ENCODE measurements around the gene SLC6A9. TPM values are rescaled to one million over a fixed set of nuclear protein-coding genes. Genes with fewer than 3 reads are reported as not detected.

Gene SLC6A9
- total RNA-seq, 1 experiment from 2014 or later, result 30.1 TPM

DNA sequence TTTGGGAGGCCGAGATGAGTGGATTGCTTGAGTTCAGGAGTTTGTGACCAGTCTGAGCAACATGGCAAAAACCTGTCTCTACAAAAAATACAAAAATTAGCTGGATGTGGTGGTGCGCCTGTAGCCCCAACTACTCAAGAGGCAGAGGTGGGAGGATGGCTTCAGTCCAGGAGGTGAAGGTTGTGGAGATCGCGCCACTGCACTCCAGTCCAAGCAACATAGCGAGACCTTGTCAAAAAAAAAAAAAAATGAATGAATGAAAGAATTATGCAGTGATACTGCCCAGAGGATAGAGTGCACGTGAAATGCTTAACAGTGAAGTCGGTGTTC, 61.9 kb downstream of the SLC6A9 start:
- no peaks in the 10 kb centered on the region for H4K20me1 ChIP-seq (ENCODE audit: control insufficient read depth, insufficient read depth, insufficient read length)
- no peak overlapping the region for H3K14ac ChIP-seq (ENCODE audit: insufficient read depth, low read length)
- no CpG with 5 or more reads among the region's 7 CpGs for WGBS (ENCODE audit: extremely low coverage, insufficient read length, low lambda C conversion rate)
- no peak overlapping the region for H2BK20ac ChIP-seq (ENCODE audit: low read depth, low read length, poor library complexity, severe bottlenecking)
- no peak overlapping the region for H3K56ac ChIP-seq (ENCODE audit: insufficient read length, low read depth, low read length)
- H4K5ac ChIP-seq (ENCODE audit: insufficient read length, low read depth, low read length), result no peak overlapping the region
- peaks cover 1% of the 10 kb centered on the region for H3K27me3 Mint-ChIP-seq (ENCODE audit: low read depth)
- no peak overlapping the region for H2BK15ac ChIP-seq (ENCODE audit: low read depth, low read length)
- H3K4ac ChIP-seq (ENCODE audit: low read depth, low read length), result no peak overlapping the region
- H3K4me2 ChIP-seq (ENCODE audit: insufficient read depth, insufficient read length, low read length), result peak overlapping the region; percentile 81
- no peak overlapping the region for H4K91ac ChIP-seq (ENCODE audit: insufficient read length, low read depth, low read length)
- H2BK5ac ChIP-seq (ENCODE audit: insufficient read length, low read length), result no peak overlapping the region
- no peak overlapping the region for H3K23ac ChIP-seq (ENCODE audit: insufficient read length, low read depth, low read length)
- no peak overlapping the region for H3K18ac ChIP-seq (ENCODE audit: insufficient read length, low read depth, low read length)
- no peaks in the 10 kb centered on the region; the same call in 1 of the 2 replicates for H3K79me2 ChIP-seq (ENCODE audit: insufficient read depth, low read length)
- H3K27me3 ChIP-seq (ENCODE audit: insufficient read depth, low read length), result no peaks in the 10 kb centered on the region
- H3K36me3 Mint-ChIP-seq (ENCODE audit: insufficient read depth in 1 of 3, low read depth in 3 of 3), result peaks cover 10 to 29% (median 14%) of the 10 kb centered on the region in 3 experiments; a peak in 6 of 7 replicates
- H2AK5ac ChIP-seq (ENCODE audit: insufficient read length, low read length), result no peak overlapping the region
- H4K8ac ChIP-seq (replicated peaks; ENCODE audit: insufficient read length, low read depth, low read length), result no peak overlapping the region
- TF ChIP-seq CTCF (conservative IDR thresholded peaks at IDR 0.05), result no peak
- H2BK120ac ChIP-seq (ENCODE audit: low read depth, low read length, poor library complexity, severe bottlenecking), result no peak overlapping the region
- H3K27ac ChIP-seq (ENCODE audit: insufficient read length, low read depth, low read length), result no peak overlapping the region
- no peak overlapping the region for H2BK12ac ChIP-seq (ENCODE audit: insufficient read length, low read depth, low read length)
- no peaks in the 10 kb centered on the region; the same call in 1 of the 2 replicates for H3K4me1 ChIP-seq (ENCODE audit: insufficient read depth, low read length)
- H3K27ac Mint-ChIP-seq, result no peak overlapping the region
- peak overlapping the region; percentile 98 to 100 for H3K4me3 Mint-ChIP-seq
- no peak overlapping the region for H2AFZ ChIP-seq (ENCODE audit: low read length)
- no peak overlapping the region for H3T11ph ChIP-seq (ENCODE audit: low read length)
- peaks cover 3% of the 10 kb centered on the region for H3K79me1 ChIP-seq (ENCODE audit: insufficient read depth, low read depth, low read length, poor library complexity, severe bottlenecking)
- no peak overlapping the region for H3K9ac ChIP-seq (ENCODE audit: extremely low read depth, insufficient read length, low read length)
- peaks cover 10% of the 10 kb centered on the region for H3K23me2 ChIP-seq (ENCODE audit: insufficient read length, low read depth, low read length, poor library complexity, severe bottlenecking)
- DNase-seq, result no peak
- no peaks in the 10 kb centered on the region for H3K9me3 Mint-ChIP-seq
- no peaks in the 10 kb centered on the region for H3K9me3 ChIP-seq (ENCODE audit: control insufficient read depth, low read depth, low read length)
- peaks cover 17 to 20% of the 10 kb centered on the region in 2 experiments for H3K4me1 Mint-ChIP-seq

All from H9 (cell line).